Vagina (tissue), 2 donors: ENCODE data around the gene ZSCAN5A. TPM values are rescaled to one million over a fixed set of nuclear protein-coding genes. Genes with fewer than 3 reads are reported as not detected.
"Not testable (repeated sequence)": the region's sequence is repeated elsewhere in the genome, so short reads cannot be mapped to it uniquely, and the experiment has no call there.

Source experiments
- DNase-seq, 2 donors: peaks; one replicate each; pipeline ENCODE4 v3.0.0-alpha.2; 2017; ENCODE audit errors: extremely low spot score in 2 of 2
- H3K27ac ChIP-seq: fragments of 200-600 bp; sonication (generic); one replicate; pipeline ENCODE4 v1.5.1; 2019
- H3K27me3 ChIP-seq: fragments of 200-600 bp; sonication (generic); one replicate; pipeline ENCODE4 v1.5.1; 2019
- H3K36me3 ChIP-seq, 2 donors: fragments of 200-600 bp; sonication (generic); one replicate each; pipeline ENCODE4 v1.5.1; 2017 to 2019
- H3K4me1 ChIP-seq: fragments of 200-600 bp; sonication (generic); one replicate; pipeline ENCODE4 v1.5.1; 2019
- H3K4me3 ChIP-seq, 2 donors: fragments of 200-600 bp; sonication (generic); 1 replicate in 1 of 2; 2 replicates in 1 of 2; pipeline ENCODE4 v1.5.1; 2016 to 2019
- H3K9me3 ChIP-seq: fragments of 200-600 bp; sonication (generic); one replicate; pipeline ENCODE4 v1.5.1; 2019
- CTCF ChIP-seq, 3 experiments: fragments of 450-650 bp in 2 of 3; fragments of 200-600 bp in 1 of 3; sonication (generic) in 1 of 3; IDR thresholded peaks; one replicate each; pipeline ENCODE4 v1.5.1; 2017 to 2019; ENCODE audit warnings: antibody characterized with exemption in 3 of 3, mild to moderate bottlenecking in 2 of 3, moderate library complexity in 2 of 3
- POLR2A ChIP-seq, 2 donors: fragments of 450-650 bp; IDR thresholded peaks; one replicate each; pipeline ENCODE4 v1.6.1; 2017; ENCODE audit warnings: antibody characterized with exemption in 2 of 2, mild to moderate bottlenecking in 2 of 2, moderate library complexity in 2 of 2
- POLR2AphosphoS5 ChIP-seq, 2 donors: sonication (generic); formaldehyde crosslinking; IDR thresholded peaks; one replicate each; pipeline ENCODE4 v1.9.0; 2017; ENCODE audit warnings: antibody characterized with exemption in 2 of 2, mild to moderate bottlenecking in 2 of 2, low read depth in 1 of 2; ENCODE audit not compliant: insufficient read depth in 1 of 2
- intact Hi-C: fragments of 100-400 bp; cut with DNase I; formaldehyde crosslinking; loops from one replicate; pipeline ENCODE4 v1.15.1; 2023
- total RNA-seq: library from RNA; depleted of rRNA; stranded (reverse); fragments of >200 nt; gene quantifications from one replicate; pipeline ENCODE4 v1.2.3, GENCODE V29; 2016

The ZSCAN5A gene
- total RNA-seq, 1 donor from 2014 or later, result 2.7 TPM

GRCh38 chr19:56258272-56258671 is 56.4 kb downstream of the ZSCAN5A start:
- Histone ChIP-seq H3K4me3 (no peak overlapping the region), H3K27ac (no peak overlapping the region), H3K9me3 (no peaks in the 10 kb centered on the region), H3K4me1 (no peaks in the 10 kb centered on the region), H3K27me3 (no peaks in the 10 kb centered on the region), H3K36me3 (no peaks in the 10 kb centered on the region)
- DNase-seq, result no peak
- intact Hi-C loops, result loop anchor here (10.0 kb wide), 1 partner anchor 97 kb away; no protein-coding TSS in a partner anchor
- TF ChIP-seq POLR2A (IDR thresholded peaks at IDR 0.05) (no peak), POLR2AphosphoS5 (IDR thresholded peaks at IDR 0.05; ENCODE audit: insufficient read depth in 1 of 2, low read depth in 1 of 2) (no peak), CTCF (IDR thresholded peaks at IDR 0.05) (no peak)

- H3K36me3 ChIP-seq, result no peaks in the 10 kb centered on the region
- DNase-seq, result no peak
- H3K27ac ChIP-seq, result no peak overlapping the region
- intact Hi-C loops, result loop anchor here (10.0 kb wide), 1 partner anchor 101 kb away; no protein-coding TSS in a partner anchor
- no peaks in the 10 kb centered on the region for H3K9me3 ChIP-seq
- peak in 2 of 3 experiments; percentile 28 to 36 for TF ChIP-seq CTCF (IDR thresholded peaks at IDR 0.05)
- no peak for TF ChIP-seq POLR2AphosphoS5 (IDR thresholded peaks at IDR 0.05; ENCODE audit: insufficient read depth in 1 of 2, low read depth in 1 of 2)
- no peaks in the 10 kb centered on the region for H3K4me1 ChIP-seq
- H3K27me3 ChIP-seq, result no peaks in the 10 kb centered on the region
- no peak overlapping the region for H3K4me3 ChIP-seq
Observed at GRCh38 chr19:56253737-56254136, 60.9 kb downstream of the ZSCAN5A start.

- peak; percentile 49 to 61 (median 53) for TF ChIP-seq CTCF (IDR thresholded peaks at IDR 0.05)
- no peak for TF ChIP-seq POLR2A (IDR thresholded peaks at IDR 0.05)
- no peak for TF ChIP-seq POLR2AphosphoS5 (IDR thresholded peaks at IDR 0.05; ENCODE audit: insufficient read depth in 1 of 2, low read depth in 1 of 2)
- no peak for DNase-seq
- no peak overlapping the region for H3K4me3 ChIP-seq
- no peaks in the 10 kb centered on the region for H3K4me1 ChIP-seq
- H3K9me3 ChIP-seq, result no peaks in the 10 kb centered on the region
- no peak overlapping the region for H3K27ac ChIP-seq
- no peaks in the 10 kb centered on the region for H3K27me3 ChIP-seq
- H3K36me3 ChIP-seq, result no peaks in the 10 kb centered on the region
- intact Hi-C loops, result loop anchor here (10.0 kb wide), 1 partner anchor 102 kb away; no protein-coding TSS in a partner anchor
Observed at GRCh38 chr19:56252699-56253422, 61.8 kb downstream of the ZSCAN5A start.

- H3K4me1 ChIP-seq, H3K27ac ChIP-seq, DNase-seq, H3K4me3 ChIP-seq, H3K36me3 ChIP-seq, H3K27me3 ChIP-seq, intact Hi-C loops, H3K9me3 ChIP-seq: not testable (repeated sequence)
Observed at GRCh38 chr19:56248736-56249338, 65.8 kb downstream of the ZSCAN5A start.

- H3K4me1 ChIP-seq, H3K27me3 ChIP-seq, intact Hi-C loops, H3K36me3 ChIP-seq, H3K9me3 ChIP-seq, DNase-seq, H3K27ac ChIP-seq, H3K4me3 ChIP-seq: not testable (repeated sequence)
Observed at GRCh38 chr19:56245764-56246163, 68.9 kb downstream of the ZSCAN5A start.

- Histone ChIP-seq H3K36me3 (no peaks in the 10 kb centered on the region), H3K4me1 (no peaks in the 10 kb centered on the region), H3K27ac (no peak overlapping the region), H3K4me3 (no peak overlapping the region), H3K9me3 (no peaks in the 10 kb centered on the region), H3K27me3 (no peaks in the 10 kb centered on the region)
- DNase-seq, result no peak
- no peak for TF ChIP-seq POLR2AphosphoS5 (IDR thresholded peaks at IDR 0.05; ENCODE audit: insufficient read depth in 1 of 2, low read depth in 1 of 2)
- no peak for TF ChIP-seq CTCF (IDR thresholded peaks at IDR 0.05)
- TF ChIP-seq POLR2A (IDR thresholded peaks at IDR 0.05), result no peak
- intact Hi-C loops, result no loop called here
Observed at GRCh38 chr19:56245121-56245740, 69.4 kb downstream of the ZSCAN5A start.
